ENCODE results near the gene CABS1. TPM values are rescaled to one million over a fixed set of nuclear protein-coding genes. Genes with fewer than 3 reads are reported as not detected.

CABS1 gene
- total and polyA plus RNA-seq, 10 of the 15 experiments (the other 5 are each of a cell fraction or from before 2014, with no cell fraction given): not detected

GRCh38 chr4:70305601-70306000 lies 29.2 kb upstream of the CABS1 start:
- TF ChIP-seq ZSCAN29 (IDR thresholded peaks at IDR 0.05) (no peak), KLF5 (IDR thresholded peaks at IDR 0.05; ENCODE audit: partially characterized antibody) (no peak), ZBED1 (IDR thresholded peaks at IDR 0.05; ENCODE audit: borderline replicate concordance) (no peak), HDAC6 (IDR thresholded peaks at IDR 0.05; ENCODE audit: unreplicated experiment) (no peak), MEF2B (IDR thresholded peaks at IDR 0.05; ENCODE audit: partially characterized antibody, poor library complexity, severe bottlenecking) (no peak), HDGF (IDR thresholded peaks at IDR 0.05) (no peak)
- TF ChIP-seq, protein P1, sequence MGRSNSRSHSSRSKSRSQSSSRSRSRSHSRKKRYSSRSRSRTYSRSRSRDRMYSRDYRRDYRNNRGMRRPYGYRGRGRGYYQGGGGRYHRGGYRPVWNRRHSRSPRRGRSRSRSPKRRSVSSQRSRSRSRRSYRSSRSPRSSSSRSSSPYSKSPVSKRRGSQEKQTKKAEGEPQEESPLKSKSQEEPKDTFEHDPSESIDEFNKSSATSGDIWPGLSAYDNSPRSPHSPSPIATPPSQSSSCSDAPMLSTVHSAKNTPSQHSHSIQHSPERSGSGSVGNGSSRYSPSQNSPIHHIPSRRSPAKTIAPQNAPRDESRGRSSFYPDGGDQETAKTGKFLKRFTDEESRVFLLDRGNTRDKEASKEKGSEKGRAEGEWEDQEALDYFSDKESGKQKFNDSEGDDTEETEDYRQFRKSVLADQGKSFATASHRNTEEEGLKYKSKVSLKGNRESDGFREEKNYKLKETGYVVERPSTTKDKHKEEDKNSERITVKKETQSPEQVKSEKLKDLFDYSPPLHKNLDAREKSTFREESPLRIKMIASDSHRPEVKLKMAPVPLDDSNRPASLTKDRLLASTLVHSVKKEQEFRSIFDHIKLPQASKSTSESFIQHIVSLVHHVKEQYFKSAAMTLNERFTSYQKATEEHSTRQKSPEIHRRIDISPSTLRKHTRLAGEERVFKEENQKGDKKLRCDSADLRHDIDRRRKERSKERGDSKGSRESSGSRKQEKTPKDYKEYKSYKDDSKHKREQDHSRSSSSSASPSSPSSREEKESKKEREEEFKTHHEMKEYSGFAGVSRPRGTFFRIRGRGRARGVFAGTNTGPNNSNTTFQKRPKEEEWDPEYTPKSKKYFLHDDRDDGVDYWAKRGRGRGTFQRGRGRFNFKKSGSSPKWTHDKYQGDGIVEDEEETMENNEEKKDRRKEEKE (IDR thresholded peaks at IDR 0.05): no peak
- BruUV-seq (replicated peaks): no TSS peak
- CTCF ChIA-PET: interaction anchor here (1.2 to 2.0 kb wide), 3 partner anchors 10 to 201 kb away, joined by 3 to 14 read pairs (median 6); no protein-coding TSS in a partner anchor
- no peaks in the 10 kb centered on the region for H3K79me2 ChIP-seq (ENCODE audit: control insufficient read depth, insufficient read depth, low read length)
- no peak overlapping the region for H3K4me2 ChIP-seq (ENCODE audit: control insufficient read depth, insufficient read depth)
- no peak overlapping the region for H3K27ac ChIP-seq (ENCODE audit: control insufficient read depth, insufficient read depth)
- no peaks in the 10 kb centered on the region for H3K36me3 ChIP-seq (ENCODE audit: control insufficient read depth in 2 of 2, insufficient read depth in 2 of 2, low read length in 1 of 2)
- no peak overlapping the region for H3K9ac ChIP-seq (ENCODE audit: control insufficient read depth, insufficient read depth, low read length)
- H3K9me3 ChIP-seq (replicated peaks; ENCODE audit: control insufficient read depth, insufficient read depth, low read length): no peaks in the 10 kb centered on the region
- DNase-seq (ENCODE audit: low read depth, low spot score) (no peak), ATAC-seq (no peak), FAIRE-seq (no peak)
- intact Hi-C loops (cut with micrococcal nuclease; ENCODE audit: unreplicated experiment): no loop called here
- H3K27me3 ChIP-seq (replicated peaks in 1 of 2; ENCODE audit: control insufficient read depth in 2 of 2, insufficient read depth in 2 of 2, low read length in 1 of 2): no peaks in the 10 kb centered on the region
- in situ Hi-C loops (cut with MboI): loop anchor here (5.0 kb wide), 1 partner anchor 52 kb away; no protein-coding TSS in a partner anchor
- 10% methylated on average over 4 of the region's 4 CpGs for WGBS (ENCODE audit: insufficient coverage, insufficient replicate concordance, low lambda C conversion rate, missing lambda C conversion rate)
- RAD21 ChIA-PET (ENCODE audit: unreplicated experiment): no interaction called here
- no peak overlapping the region for H3K4me3 ChIP-seq
- H2AFZ ChIP-seq (ENCODE audit: control insufficient read depth, low read depth, low read length): no peak overlapping the region
- SMC1A ChIA-PET (ENCODE audit: uncharacterized antibody, unreplicated experiment): interaction anchor here (1.2 to 1.9 kb wide), 4 partner anchors 9 to 254 kb away, joined by 3 to 7 read pairs (median 4); no protein-coding TSS in a partner anchor
- H4K20me1 ChIP-seq (ENCODE audit: control insufficient read depth, insufficient read depth): no peaks in the 10 kb centered on the region
- no peaks in the 10 kb centered on the region for H3K4me1 ChIP-seq (ENCODE audit: control insufficient read depth, insufficient read depth, low read length)
- POLR2A ChIA-PET: no interaction called here
